ENCODE results near the gene IL17RA. TPM values are rescaled to one million over a fixed set of nuclear protein-coding genes. Genes with fewer than 3 reads are reported as not detected.
A peak's percentile ranks its signal among the peaks of the same experiment; 100 is the strongest.

Gene IL17RA
- total and polyA plus RNA-seq, 2 experiments from 2014 or later, result 3.3 to 4.7 TPM

DNA sequence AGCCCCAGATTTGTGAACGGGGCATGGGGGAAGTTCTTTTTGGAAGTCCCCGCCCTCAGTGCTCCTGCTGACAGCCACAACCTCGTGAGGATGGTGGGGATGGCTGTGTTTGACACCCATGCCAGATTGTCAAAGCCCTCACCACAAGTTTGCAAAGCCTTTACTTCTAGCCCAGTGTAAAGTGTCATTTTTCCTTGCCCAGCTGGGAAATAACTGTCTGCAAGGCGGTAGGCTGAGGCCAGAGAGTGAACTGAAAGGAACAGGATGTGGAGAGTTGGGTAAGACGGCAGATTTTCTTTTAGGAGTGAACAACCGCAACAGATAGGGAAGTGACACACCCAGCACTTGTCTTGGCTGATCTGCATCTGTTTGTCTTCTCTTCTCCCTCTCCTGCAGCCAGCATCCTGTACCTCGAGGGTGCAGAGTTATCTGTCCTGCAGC, 13.6 kb downstream of the IL17RA start:
- H3K4me1 ChIP-seq (ENCODE audit: low read depth), result no peaks in the 10 kb centered on the region
- DNase-seq (ENCODE audit: low read depth in 1 of 2, low spot score in 1 of 2), result peak in 1 of 2 donors; percentile 61
- no peaks in the 10 kb centered on the region for H3K36me3 ChIP-seq
- TF ChIP-seq, protein P1, sequence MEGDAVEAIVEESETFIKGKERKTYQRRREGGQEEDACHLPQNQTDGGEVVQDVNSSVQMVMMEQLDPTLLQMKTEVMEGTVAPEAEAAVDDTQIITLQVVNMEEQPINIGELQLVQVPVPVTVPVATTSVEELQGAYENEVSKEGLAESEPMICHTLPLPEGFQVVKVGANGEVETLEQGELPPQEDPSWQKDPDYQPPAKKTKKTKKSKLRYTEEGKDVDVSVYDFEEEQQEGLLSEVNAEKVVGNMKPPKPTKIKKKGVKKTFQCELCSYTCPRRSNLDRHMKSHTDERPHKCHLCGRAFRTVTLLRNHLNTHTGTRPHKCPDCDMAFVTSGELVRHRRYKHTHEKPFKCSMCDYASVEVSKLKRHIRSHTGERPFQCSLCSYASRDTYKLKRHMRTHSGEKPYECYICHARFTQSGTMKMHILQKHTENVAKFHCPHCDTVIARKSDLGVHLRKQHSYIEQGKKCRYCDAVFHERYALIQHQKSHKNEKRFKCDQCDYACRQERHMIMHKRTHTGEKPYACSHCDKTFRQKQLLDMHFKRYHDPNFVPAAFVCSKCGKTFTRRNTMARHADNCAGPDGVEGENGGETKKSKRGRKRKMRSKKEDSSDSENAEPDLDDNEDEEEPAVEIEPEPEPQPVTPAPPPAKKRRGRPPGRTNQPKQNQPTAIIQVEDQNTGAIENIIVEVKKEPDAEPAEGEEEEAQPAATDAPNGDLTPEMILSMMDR (IDR thresholded peaks at IDR 0.05; ENCODE audit: low read depth, low read length), result no peak
- no peak overlapping the region for H3K4me3 ChIP-seq
- no peaks in the 10 kb centered on the region for H3K27me3 ChIP-seq
- no peaks in the 10 kb centered on the region for H3K9me3 ChIP-seq (ENCODE audit: low read depth)
- no peak overlapping the region for H3K27ac ChIP-seq

DNA sequence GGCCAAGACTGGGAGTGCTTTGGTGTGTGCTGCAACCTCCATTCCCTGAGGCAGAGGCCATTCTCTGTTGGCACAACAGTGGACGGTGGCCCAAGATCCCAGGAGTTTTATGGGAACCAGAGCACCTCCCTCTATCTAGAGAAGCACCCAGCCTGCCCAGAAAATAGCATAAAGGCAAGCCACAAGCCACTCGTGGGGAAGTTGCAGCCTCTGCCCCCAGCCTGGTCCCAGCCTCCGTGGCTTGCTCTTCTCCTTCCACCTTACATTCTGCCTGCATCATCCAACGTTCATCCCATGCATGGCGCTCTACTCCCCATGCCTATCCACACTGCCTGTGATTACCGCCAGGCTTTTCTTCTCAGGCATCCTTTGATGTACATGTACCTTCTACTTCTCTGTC, 15.8 kb downstream of the IL17RA start:
- DNase-seq (ENCODE audit: low read depth in 1 of 2, low spot score in 1 of 2), result no peak
- no peaks in the 10 kb centered on the region for H3K27me3 ChIP-seq
- no peak overlapping the region for H3K4me3 ChIP-seq
- TF ChIP-seq, protein P1 (IDR thresholded peaks at IDR 0.05; ENCODE audit: low read depth, low read length), result no peak
- no peaks in the 10 kb centered on the region for H3K9me3 ChIP-seq (ENCODE audit: low read depth)
- H3K36me3 ChIP-seq, result no peaks in the 10 kb centered on the region
- H3K27ac ChIP-seq, result no peak overlapping the region
- no peaks in the 10 kb centered on the region for H3K4me1 ChIP-seq (ENCODE audit: low read depth)

DNA sequence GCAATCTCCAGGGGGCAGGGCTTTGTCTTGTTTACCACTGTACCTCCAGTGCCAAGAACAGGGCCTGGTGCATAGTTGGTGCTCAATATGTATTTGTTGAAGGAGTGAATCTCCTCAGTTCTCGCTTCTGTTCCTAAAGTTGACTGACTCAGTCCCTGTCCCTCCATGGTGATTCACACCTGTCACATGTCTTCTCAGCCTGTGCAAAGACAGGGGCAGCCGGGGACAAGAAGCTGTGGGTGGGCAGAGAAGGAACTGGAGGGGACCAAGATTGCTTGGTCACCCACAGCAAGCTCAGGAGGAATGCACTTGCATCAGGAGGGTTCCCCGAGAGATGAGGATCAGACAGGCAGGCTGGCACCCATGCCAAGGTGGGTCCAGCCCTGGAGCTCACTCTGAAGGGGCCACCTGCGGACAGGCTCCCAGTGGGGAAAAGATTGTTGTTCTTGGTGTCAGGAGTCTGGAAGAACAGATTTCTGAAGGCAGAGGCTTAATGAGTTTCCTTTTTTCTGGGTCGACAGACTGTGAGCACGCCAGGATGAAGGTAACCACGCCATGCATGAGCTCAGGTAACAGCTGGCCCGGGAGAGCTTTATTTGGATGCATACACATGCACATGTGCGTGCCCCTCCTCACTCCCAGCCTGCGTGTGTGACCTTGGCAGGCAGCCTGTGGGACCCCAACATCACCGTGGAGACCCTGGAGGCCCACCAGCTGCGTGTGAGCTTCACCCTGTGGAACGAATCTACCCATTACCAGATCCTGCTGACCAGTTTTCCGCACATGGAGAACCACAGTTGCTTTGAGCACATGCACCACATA, 16.9 kb downstream of the IL17RA start:
- TF ChIP-seq, protein P1 (IDR thresholded peaks at IDR 0.05; ENCODE audit: low read depth, low read length), result no peak
- Histone ChIP-seq H3K27me3 (no peaks in the 10 kb centered on the region), H3K9me3 (ENCODE audit: low read depth) (no peaks in the 10 kb centered on the region), H3K36me3 (no peaks in the 10 kb centered on the region), H3K4me1 (ENCODE audit: low read depth) (no peaks in the 10 kb centered on the region), H3K4me3 (no peak overlapping the region), H3K27ac (no peak overlapping the region)
- no peak for DNase-seq (ENCODE audit: low read depth in 1 of 2, low spot score in 1 of 2)

DNA sequence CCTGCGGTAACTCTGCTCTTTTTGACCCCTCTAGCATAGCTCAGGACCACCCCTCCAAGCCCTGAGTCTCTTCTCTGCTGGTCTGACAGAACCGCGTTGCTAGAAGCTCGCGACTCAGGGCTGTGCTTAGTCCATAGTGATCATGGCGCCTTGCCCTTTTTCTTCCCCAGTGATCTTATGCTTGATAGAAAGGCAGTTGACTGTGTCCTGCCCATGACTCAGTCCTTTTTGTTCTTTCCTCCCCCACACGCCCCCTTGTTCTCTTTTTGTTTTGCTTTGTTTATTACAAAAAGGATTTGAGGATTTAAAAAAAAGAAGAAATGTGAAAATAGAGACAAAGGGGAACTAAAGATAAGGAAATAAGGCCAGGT, 17.5 kb downstream of the IL17RA start:
- H3K36me3 ChIP-seq, result no peaks in the 10 kb centered on the region
- TF ChIP-seq, protein P1 (IDR thresholded peaks at IDR 0.05; ENCODE audit: low read depth, low read length), result no peak
- no peaks in the 10 kb centered on the region for H3K9me3 ChIP-seq (ENCODE audit: low read depth)
- H3K27ac ChIP-seq, result no peak overlapping the region
- no peaks in the 10 kb centered on the region for H3K4me1 ChIP-seq (ENCODE audit: low read depth)
- H3K27me3 ChIP-seq, result no peaks in the 10 kb centered on the region
- H3K4me3 ChIP-seq, result no peak overlapping the region
- DNase-seq (ENCODE audit: low read depth in 1 of 2, low spot score in 1 of 2), result no peak

DNA sequence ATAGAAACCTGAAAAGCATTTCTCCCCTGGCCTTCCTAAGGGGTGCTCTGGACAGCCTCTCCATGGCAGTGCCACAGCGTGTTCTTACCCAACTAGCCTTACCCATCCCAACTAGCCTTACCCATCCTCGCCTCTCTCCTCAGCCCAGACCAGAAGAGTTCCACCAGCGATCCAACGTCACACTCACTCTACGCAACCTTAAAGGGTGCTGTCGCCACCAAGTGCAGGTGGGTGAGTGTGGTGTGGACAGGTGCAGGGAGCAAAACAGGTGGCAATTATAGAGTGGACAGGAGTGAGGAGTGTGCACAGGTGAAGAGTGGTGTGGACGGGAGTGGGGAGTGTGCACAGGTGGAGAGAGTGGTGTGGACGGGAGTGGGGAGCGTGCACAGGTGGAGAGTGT, 18.6 kb downstream of the IL17RA start:
- TF ChIP-seq, protein P1 (IDR thresholded peaks at IDR 0.05; ENCODE audit: low read depth, low read length), result no peak
- Histone ChIP-seq H3K27me3 (no peaks in the 10 kb centered on the region), H3K36me3 (no peaks in the 10 kb centered on the region), H3K4me1 (ENCODE audit: low read depth) (no peaks in the 10 kb centered on the region), H3K4me3 (no peak overlapping the region), H3K27ac (no peak overlapping the region), H3K9me3 (ENCODE audit: low read depth) (no peaks in the 10 kb centered on the region)
- no peak for DNase-seq (ENCODE audit: low read depth in 1 of 2, low spot score in 1 of 2)
